GM18909 (cell line): Measurements from ENCODE around the gene RNF128.
"Not testable (repeated sequence)": the region's sequence is repeated elsewhere in the genome, so short reads cannot be mapped to it uniquely, and the experiment has no call there.

Experiments
- ATAC-seq: cut with Tn5 transposase; IDR thresholded peaks from one replicate; pipeline ENCODE4 v1.9.1; 2021; ENCODE audit warnings: mild to moderate bottlenecking; ENCODE audit not compliant: unreplicated experiment, poor library complexity

RNF128 gene

GRCh38 chrX:106742193-106742592 lies 15.7 kb downstream of the RNF128 start:
- ATAC-seq: no peak

DNA sequence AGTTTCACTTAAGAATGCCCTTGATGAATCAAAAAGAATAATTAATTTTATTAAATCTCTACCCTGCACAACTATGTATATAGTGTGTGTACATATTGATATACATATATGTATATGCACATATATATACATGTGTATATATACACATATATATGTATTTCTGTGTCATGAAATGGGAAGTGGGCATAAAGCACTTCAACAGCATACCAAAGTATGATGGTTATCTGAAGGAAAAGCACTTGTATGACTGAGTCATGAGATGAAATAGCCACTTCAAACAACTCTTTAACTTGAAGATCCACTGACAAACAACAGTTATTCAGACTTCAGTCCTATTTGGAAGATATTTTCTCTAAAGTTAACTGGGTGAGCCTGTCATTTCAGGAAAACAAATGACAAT lies 16.3 kb downstream of the RNF128 start:
- no peak for ATAC-seq

- ATAC-seq: no peak
Observed at GRCh38 chrX:106748377-106748776, 21.9 kb downstream of the RNF128 start.

GRCh38 chrX:106751407-106751806 lies 24.9 kb downstream of the RNF128 start:
- no peak for ATAC-seq

DNA sequence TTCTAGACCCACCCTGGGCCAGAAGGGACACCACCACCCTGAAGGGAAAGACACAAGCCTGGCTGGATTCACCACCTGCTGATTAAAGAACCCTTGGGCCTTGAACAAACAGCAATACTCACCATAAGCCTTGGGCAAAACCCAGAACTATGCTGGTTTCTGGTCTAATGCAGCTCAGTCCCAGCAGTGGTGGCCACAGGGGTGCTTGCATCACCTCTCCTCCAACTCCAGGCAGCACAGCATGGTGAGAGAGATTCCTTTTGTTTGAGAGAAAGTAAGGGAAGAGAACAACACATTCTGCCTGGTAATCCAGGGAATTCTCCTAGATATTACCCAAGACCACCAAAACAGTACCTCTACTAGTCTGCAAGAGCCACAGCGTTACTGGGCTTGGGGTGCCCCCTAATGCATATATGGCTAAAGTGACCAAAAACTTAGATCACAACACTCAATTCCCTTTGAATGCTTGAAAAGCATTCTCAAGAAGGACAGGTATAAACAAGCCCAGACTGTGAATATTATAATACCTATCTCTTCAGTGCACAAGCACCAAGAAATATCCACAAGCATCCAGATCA lies 25.7 kb downstream of the RNF128 start:
- ATAC-seq: no peak

GRCh38 chrX:106769288-106769687 lies 42.8 kb downstream of the RNF128 start:
- ATAC-seq: not testable (repeated sequence)

DNA sequence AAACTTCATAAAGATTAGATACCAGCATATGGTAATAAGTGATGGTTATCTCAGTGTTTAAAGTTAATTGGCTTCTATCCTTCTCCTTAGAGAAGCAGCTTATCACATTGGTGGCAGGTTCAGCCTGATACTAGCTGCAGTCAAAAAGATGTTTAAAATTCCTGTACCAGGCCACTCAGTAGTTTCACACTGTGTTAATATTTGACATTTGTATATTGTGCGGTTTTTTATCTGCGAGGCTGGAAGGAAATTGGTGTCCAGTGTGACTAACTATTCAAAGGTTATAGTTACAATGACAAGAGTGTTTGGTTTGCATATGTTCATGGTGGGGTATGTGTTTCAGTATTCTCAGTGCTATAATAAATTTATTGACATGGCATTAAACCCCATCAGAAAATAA lies 48.5 kb downstream of the RNF128 start:
- ATAC-seq: no peak

DNA sequence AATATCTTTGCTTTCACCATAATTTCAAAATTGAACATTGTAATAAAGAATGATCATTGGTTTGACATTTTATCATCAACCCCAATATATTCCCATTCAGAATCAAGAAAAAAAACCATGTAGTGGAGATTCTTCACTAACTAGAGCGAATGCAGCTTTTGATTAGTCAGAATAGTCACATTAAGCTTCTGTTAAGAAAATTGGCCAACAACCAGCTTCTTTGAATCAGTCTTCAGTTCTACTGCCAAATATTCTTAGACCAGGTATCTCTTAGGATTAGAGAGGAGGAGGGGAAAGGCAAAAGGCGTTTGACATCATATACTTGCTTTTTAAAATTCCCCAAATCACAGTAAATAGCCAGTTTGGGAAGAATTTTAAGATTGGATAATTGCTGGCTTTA lies 53.8 kb downstream of the RNF128 start:
- no peak for ATAC-seq

DNA sequence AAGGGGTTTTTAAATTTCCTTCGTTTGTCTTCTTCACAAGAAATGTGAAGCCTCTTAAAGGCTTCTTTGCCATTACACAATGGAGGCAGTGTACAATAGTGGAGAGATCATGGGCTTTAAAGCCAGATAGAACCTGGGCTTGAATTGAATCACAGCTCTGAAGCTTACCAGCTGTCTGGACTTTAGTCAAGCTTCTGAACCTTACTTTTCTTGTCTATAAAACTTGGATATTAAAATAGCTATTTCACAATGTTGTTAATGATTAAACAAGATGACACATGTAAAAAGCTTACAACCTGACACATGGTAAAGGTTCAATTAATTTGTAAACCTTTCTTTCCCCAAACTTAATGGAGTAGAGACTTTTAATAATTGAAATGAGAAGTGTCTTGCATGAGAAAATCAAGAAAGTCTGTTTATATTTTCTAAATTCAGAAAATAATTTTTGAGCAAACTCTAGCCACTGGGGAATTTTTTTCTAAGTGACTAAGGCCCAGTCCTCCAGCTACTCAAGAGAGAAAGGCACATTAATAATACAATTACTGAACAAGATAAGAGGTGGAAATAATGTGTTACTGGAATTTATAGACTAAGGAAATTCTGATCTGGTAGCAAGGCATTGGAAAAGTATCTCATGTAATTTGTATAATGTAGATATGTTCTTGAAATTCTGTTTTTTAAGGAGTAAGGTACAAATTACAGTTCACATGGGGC lies 54.3 kb downstream of the RNF128 start:
- no peak for ATAC-seq

- no peak for ATAC-seq
Observed at GRCh38 chrX:106783716-106784115, 57.2 kb downstream of the RNF128 start.

DNA sequence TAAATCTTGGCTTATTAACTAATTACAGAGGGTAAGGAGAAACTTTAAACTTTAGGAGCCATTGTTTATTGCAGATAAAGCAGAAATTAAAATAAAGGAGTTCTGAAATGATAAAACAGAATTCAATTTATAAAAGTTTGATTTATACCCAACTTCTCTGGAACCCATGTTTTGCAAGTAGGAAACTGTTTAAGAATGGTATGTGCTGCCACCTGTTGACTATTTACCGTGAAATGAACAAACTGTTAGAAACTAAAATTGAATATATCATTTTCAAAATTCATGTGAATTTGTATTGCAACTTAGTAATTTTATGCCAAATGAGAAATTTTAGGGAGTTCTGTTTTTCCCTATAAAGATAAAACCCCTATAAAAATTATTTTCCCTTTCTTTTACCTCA lies 65.0 kb downstream of the RNF128 start:
- no peak for ATAC-seq

DNA sequence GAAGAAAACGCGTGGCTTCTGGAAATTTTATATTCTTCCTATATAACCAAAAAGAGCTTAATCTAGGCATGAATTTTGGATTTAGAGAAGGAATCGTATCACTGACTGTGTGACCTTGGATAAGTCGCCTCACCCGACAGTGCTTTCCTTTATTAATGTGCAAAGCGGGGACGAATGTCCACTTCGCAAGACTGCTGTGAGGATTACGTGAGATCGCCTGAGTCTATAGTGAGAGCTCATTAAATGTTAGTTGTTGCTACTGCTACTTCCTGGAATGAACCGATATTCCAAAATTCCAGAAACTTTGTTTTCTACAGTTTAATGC lies 75.5 kb downstream of the RNF128 start:
- ATAC-seq: peak; percentile 23

DNA sequence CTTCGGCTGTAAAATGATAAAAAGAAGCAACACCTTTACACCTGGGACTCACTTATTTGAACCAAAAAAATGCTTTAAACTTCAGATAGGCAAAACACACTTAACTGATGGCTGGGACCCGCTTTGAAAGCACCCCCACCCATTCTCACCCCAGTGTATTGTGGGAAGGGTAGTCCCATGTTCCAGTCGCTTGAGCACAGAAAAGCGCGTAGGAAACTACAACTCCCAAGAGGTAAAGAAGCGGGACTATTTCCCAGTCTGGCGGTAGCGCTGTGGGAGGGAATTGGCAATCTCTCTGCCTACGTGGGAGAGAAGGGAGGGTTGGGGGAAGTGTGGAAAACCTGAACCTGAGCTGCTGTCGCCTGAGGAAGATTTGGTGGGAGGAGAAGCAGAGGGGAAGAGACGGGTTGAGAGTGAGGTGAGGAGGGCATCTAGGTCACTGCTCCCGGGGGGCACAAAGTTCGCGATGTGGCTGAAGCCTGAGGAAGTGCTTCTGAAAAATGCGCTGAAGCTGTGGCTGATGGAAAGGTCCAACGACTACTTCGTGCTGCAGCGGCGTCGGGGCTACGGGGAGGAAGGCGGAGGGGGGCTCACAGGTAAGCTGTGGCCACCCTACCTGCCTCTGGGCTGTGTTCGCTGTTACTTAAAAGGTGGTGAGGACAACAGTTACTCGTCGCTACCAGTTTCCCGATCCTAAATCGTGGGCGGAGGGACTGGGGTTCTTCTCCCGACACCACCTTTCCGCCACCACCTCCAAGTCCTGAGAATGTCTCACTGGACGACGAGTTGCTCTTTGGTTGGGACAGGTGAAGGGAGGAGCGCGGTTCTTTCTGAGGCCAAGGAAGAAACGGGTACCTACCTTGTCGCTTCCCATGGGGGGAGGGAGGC lies 76.1 kb downstream of the RNF128 start, which contains the start of gene TBC1D8B:
Gene TBC1D8B, plus strand, starts transcription at position 286 of the 888 bp plus-strand sequence. Its CDS starts 181 bp downstream, at position 467.
- ATAC-seq: peak; percentile 97

- ATAC-seq: no peak
Observed at GRCh38 chrX:106811131-106811910, 84.8 kb downstream of the RNF128 start.

DNA sequence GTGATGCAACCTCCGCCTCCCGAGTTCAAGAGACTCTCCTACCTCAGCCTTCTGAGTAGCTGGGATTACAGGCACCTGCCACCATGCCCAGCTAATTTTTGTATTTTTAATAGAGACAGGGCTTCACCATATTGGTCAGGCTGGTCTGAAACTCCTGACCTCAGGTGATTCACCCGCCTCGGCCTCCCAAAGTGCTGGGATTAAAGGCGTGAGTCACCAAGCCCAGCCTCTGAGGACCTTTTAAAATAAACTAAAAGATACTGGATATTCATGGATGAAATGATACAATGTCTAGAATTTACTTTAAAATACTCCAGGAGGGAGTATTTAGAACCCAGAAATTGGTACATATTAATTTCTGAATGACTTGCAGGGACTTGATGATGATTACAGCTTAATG lies 86.4 kb downstream of the RNF128 start:
- not testable (repeated sequence) for ATAC-seq

- ATAC-seq: not testable (repeated sequence)
Observed at GRCh38 chrX:106814093-106814492, 87.6 kb downstream of the RNF128 start.
